Measurements from ENCODE around the gene MED8. TPM values are rescaled to one million over a fixed set of nuclear protein-coding genes. Genes with fewer than 3 reads are reported as not detected.

Gene MED8
- total and polyA plus RNA-seq, 2 donors (not counting 1 experiment from before 2014, with no cell fraction given): 49.7 to 69.2 TPM

DNA sequence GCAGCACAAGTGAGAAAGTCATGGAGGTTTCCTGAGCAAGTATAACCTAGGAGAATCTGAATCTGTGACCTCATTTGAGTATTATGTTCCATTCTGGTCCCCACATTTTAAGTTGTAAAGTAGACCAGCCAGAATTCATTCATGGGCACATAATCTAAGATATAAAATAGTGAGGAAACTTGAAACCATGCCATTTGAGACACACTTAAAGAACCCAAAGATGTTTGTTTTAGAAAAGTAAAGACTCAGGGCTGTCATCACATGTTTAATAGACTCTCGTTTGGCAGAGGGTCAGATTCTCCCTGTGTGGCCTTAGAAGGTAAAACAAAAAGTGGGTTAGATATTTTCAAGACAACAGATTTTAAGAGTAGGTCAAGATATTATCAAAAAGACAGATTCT, 6.5 kb upstream of the MED8 start:
- Histone ChIP-seq H3K79me2 (ENCODE audit: control insufficient read depth, insufficient read depth, low read length) (peaks cover 5% of the 10 kb centered on the region), H4K20me1 (ENCODE audit: control insufficient read depth, extremely low read depth, insufficient read depth, low read length) (no peaks in the 10 kb centered on the region), H3K4me2 (ENCODE audit: extremely low read depth, insufficient read depth, low read length) (no peak overlapping the region), H3K27ac (ENCODE audit: insufficient read depth, low read length) (no peak overlapping the region), H3K36me3 (ENCODE audit: control insufficient read depth, insufficient read depth, low read length) (no peaks in the 10 kb centered on the region), H3K9me3 (ENCODE audit: control insufficient read depth, insufficient read depth, low read depth, low read length) (no peaks in the 10 kb centered on the region), H2AFZ (ENCODE audit: low read length) (no peak overlapping the region), H3K4me1 (ENCODE audit: control insufficient read depth, extremely low read depth, insufficient read depth, low read length) (no peaks in the 10 kb centered on the region), H3K9ac (ENCODE audit: insufficient read depth, low read length) (no peak overlapping the region), H3K27me3 (ENCODE audit: control insufficient read depth, insufficient read depth, low read length) (no peaks in the 10 kb centered on the region), H3K4me3 (replicated peaks in 1 of 4; ENCODE audit: control extremely low read depth in 1 of 4, insufficient read depth in 1 of 4, low read depth in 3 of 4, low read length in 4 of 4) (no peak overlapping the region)
- no peak for TF ChIP-seq EZH2 (IDR thresholded peaks at IDR 0.05; ENCODE audit: low read length, missing control alignments)
- TF ChIP-seq, protein P1, sequence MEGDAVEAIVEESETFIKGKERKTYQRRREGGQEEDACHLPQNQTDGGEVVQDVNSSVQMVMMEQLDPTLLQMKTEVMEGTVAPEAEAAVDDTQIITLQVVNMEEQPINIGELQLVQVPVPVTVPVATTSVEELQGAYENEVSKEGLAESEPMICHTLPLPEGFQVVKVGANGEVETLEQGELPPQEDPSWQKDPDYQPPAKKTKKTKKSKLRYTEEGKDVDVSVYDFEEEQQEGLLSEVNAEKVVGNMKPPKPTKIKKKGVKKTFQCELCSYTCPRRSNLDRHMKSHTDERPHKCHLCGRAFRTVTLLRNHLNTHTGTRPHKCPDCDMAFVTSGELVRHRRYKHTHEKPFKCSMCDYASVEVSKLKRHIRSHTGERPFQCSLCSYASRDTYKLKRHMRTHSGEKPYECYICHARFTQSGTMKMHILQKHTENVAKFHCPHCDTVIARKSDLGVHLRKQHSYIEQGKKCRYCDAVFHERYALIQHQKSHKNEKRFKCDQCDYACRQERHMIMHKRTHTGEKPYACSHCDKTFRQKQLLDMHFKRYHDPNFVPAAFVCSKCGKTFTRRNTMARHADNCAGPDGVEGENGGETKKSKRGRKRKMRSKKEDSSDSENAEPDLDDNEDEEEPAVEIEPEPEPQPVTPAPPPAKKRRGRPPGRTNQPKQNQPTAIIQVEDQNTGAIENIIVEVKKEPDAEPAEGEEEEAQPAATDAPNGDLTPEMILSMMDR (conservative IDR thresholded peaks at IDR 0.05 in 1 of 2, IDR thresholded peaks at IDR 0.05 in 1 of 2; ENCODE audit: low read depth in 1 of 2, low read length in 2 of 2): no peak
- no peak for DNase-seq (ENCODE audit: low read depth in 2 of 2)

DNA sequence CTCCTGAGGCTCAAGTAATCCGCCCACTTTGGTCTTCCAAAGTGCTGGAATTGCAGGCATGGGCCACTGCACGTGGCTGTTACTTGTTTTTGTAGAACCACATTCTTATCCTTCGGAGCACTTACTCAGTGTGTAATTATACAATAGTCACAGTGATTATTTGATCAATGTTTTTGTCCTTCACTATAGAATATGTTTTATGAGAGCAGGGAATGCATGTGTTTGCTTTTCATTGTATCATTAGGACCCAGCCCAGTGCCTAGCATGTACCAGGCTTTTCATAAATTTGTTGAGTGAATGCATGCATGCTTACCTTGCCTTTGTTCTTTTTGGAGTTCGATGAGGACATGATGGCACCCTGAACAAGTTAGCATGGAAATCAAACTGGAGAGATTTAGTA, 5.9 kb upstream of the MED8 start:
- Histone ChIP-seq H3K27me3 (ENCODE audit: control insufficient read depth, insufficient read depth, low read length) (no peaks in the 10 kb centered on the region), H3K9ac (ENCODE audit: insufficient read depth, low read length) (no peak overlapping the region), H3K79me2 (ENCODE audit: control insufficient read depth, insufficient read depth, low read length) (peaks cover 9% of the 10 kb centered on the region), H3K9me3 (ENCODE audit: control insufficient read depth, insufficient read depth, low read depth, low read length) (no peaks in the 10 kb centered on the region), H3K27ac (ENCODE audit: insufficient read depth, low read length) (no peak overlapping the region), H2AFZ (ENCODE audit: low read length) (no peak overlapping the region), H3K4me3 (replicated peaks in 1 of 4; ENCODE audit: control extremely low read depth in 1 of 4, insufficient read depth in 1 of 4, low read depth in 3 of 4, low read length in 4 of 4) (no peak overlapping the region), H3K4me2 (ENCODE audit: extremely low read depth, insufficient read depth, low read length) (no peak overlapping the region), H4K20me1 (ENCODE audit: control insufficient read depth, extremely low read depth, insufficient read depth, low read length) (no peaks in the 10 kb centered on the region), H3K4me1 (ENCODE audit: control insufficient read depth, extremely low read depth, insufficient read depth, low read length) (no peaks in the 10 kb centered on the region), H3K36me3 (ENCODE audit: control insufficient read depth, insufficient read depth, low read length) (no peaks in the 10 kb centered on the region)
- TF ChIP-seq, protein P1 (conservative IDR thresholded peaks at IDR 0.05 in 1 of 2, IDR thresholded peaks at IDR 0.05 in 1 of 2; ENCODE audit: low read depth in 1 of 2, low read length in 2 of 2): no peak
- TF ChIP-seq EZH2 (IDR thresholded peaks at IDR 0.05; ENCODE audit: low read length, missing control alignments): no peak
- no peak for DNase-seq (ENCODE audit: low read depth in 2 of 2)

DNA sequence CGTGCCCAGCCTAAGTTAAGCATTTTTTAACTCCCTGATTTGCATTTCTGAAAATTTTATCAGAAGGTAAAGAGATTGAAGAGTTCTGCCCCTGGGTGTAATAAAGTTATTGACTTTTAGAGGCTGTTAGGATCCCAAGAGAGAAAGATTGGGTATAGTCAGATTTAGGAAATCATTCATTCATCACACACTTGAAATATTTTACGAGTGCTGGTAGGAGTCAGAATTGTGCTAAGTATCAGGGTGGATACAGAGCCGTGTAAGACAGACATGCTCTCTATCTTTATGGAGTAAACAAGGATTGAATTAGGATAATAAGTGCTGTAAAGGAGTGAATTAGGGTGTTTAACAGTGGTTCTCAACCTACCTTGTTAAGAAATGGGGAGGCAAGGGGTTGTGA, 3.1 kb upstream of the MED8 start:
- Histone ChIP-seq H3K27me3 (ENCODE audit: control insufficient read depth, insufficient read depth, low read length) (no peaks in the 10 kb centered on the region), H3K36me3 (ENCODE audit: control insufficient read depth, insufficient read depth, low read length) (no peaks in the 10 kb centered on the region), H3K27ac (ENCODE audit: insufficient read depth, low read length) (no peak overlapping the region), H3K9me3 (ENCODE audit: control insufficient read depth, insufficient read depth, low read depth, low read length) (no peaks in the 10 kb centered on the region), H4K20me1 (ENCODE audit: control insufficient read depth, extremely low read depth, insufficient read depth, low read length) (no peaks in the 10 kb centered on the region), H3K79me2 (ENCODE audit: control insufficient read depth, insufficient read depth, low read length) (peaks cover 36% of the 10 kb centered on the region), H2AFZ (ENCODE audit: low read length) (no peak overlapping the region), H3K4me3 (replicated peaks in 1 of 4; ENCODE audit: control extremely low read depth in 1 of 4, insufficient read depth in 1 of 4, low read depth in 3 of 4, low read length in 4 of 4) (no peak overlapping the region), H3K4me1 (ENCODE audit: control insufficient read depth, extremely low read depth, insufficient read depth, low read length) (peaks cover 5% of the 10 kb centered on the region), H3K9ac (ENCODE audit: insufficient read depth, low read length) (no peak overlapping the region), H3K4me2 (ENCODE audit: extremely low read depth, insufficient read depth, low read length) (no peak overlapping the region)
- TF ChIP-seq, protein P1 (conservative IDR thresholded peaks at IDR 0.05 in 1 of 2, IDR thresholded peaks at IDR 0.05 in 1 of 2; ENCODE audit: low read depth in 1 of 2, low read length in 2 of 2): no peak
- no peak for TF ChIP-seq EZH2 (IDR thresholded peaks at IDR 0.05; ENCODE audit: low read length, missing control alignments)
- no peak for DNase-seq (ENCODE audit: low read depth in 2 of 2)
